A549 (cell line): Measurements from ENCODE around the gene UST. TPM values are rescaled to one million over a fixed set of nuclear protein-coding genes. Genes with fewer than 3 reads are reported as not detected.
A peak's percentile ranks its signal among the peaks of the same experiment; 100 is the strongest.

ENCODE experiments used
- ATAC-seq, 2 experiments: fragments of 200-7000 bp in 1 of 2; fragments of >200 bp in 1 of 2; cut with Nextera tagmentation in 1 of 2; cut with Tn5 transposase in 1 of 2; 3 replicates each; pipeline versions ENCODE4 v1.8.0 to v1.9.1; 2018 to 2020; ENCODE audit warnings: mild to moderate bottlenecking in 1 of 2, moderate library complexity in 1 of 2
- CTCF ChIA-PET: fragments of 300-600 bp; sonication (Branson Sonifier 250); formaldehyde crosslinking; extraction: SDS; loops from one replicate; lab custom pipeline; 2021; ENCODE audit warnings: antibody characterized with exemption, inconsistent platforms; lab: Yijun Ruan, JAX
- POLR2A ChIA-PET: fragments of 350-600 bp; formaldehyde crosslinking; extraction: SDS; loops from one replicate; lab custom pipeline; 2021; ENCODE audit warnings: antibody characterized with exemption, inconsistent platforms; lab: Yijun Ruan, JAX
- DNase-seq, 2 experiments: peaks; one replicate each; pipeline versions ENCODE4 v3.0.0 to v3.0.0-alpha.2; 2011 to 2016; ENCODE audit warnings: low read depth in 1 of 2, low spot score in 1 of 2
- FAIRE-seq: peaks from 2 replicates; lab custom pipeline; 2011; peaks lifted over from hg19 to GRCh38; lab: Jason Lieb, UNC
- H3K27ac ChIP-seq, 2 experiments: fragments of >200 bp; sonication (Bioruptor Twin); formaldehyde crosslinking; 3 replicates each; pipeline ENCODE4 v1.5.1; 2016 to 2017
- H3K4me1 ChIP-seq: fragments of >200 bp; sonication (Bioruptor Twin); formaldehyde crosslinking; 3 replicates; pipeline ENCODE4 v1.6.1; 2016
- H3K4me2 ChIP-seq: fragments of >200 bp; sonication (Bioruptor Twin); formaldehyde crosslinking; 3 replicates; pipeline ENCODE4 v1.6.1; 2016
- H3K4me3 ChIP-seq: fragments of >200 bp; sonication (Bioruptor Twin); formaldehyde crosslinking; 3 replicates; pipeline ENCODE4 v1.5.1; 2016
- H3K9me3 ChIP-seq: fragments of >200 bp; sonication (Bioruptor Twin); formaldehyde crosslinking; 3 replicates; pipeline ENCODE4 v1.6.1; 2016
- EHMT2 ChIP-seq: fragments of 200-600 bp; sonication (generic); IDR thresholded peaks from 2 replicates; pipeline ENCODE4 v1.6.1; 2016; ENCODE audit warnings: antibody characterized with exemption, low read depth, mild to moderate bottlenecking, moderate library complexity
- EP300 ChIP-seq, 2 experiments: fragments of >200 bp; sonication (Bioruptor Twin); formaldehyde crosslinking; IDR thresholded peaks; 2 replicates in 1 of 2; 3 replicates in 1 of 2; pipeline ENCODE4 v1.6.1; 2016 to 2017
- ESRRA ChIP-seq: fragments of 150-350 bp; IDR thresholded peaks from 2 replicates; pipeline ENCODE4 v1.6.1; 2014; ENCODE audit warnings: mild to moderate bottlenecking, low read length, borderline replicate concordance
- FOXS1 ChIP-seq: fragments of 250-450 bp; sonication (Bioruptor Pico); IDR thresholded peaks from 2 replicates; pipeline ENCODE4 v1.5.0; 2020; ENCODE audit warnings: mild to moderate bottlenecking, moderate library complexity
- HEYL ChIP-seq: fragments of 250-450 bp; sonication (Bioruptor Pico); IDR thresholded peaks from 2 replicates; pipeline ENCODE4 v1.8.0; 2021; ENCODE audit warnings: mild to moderate bottlenecking, moderate library complexity
- HOXA7 ChIP-seq: fragments of 250-450 bp; sonication (Bioruptor Pico); IDR thresholded peaks from 2 replicates; pipeline ENCODE4 v1.5.0; 2020; ENCODE audit warnings: mild to moderate bottlenecking, moderate library complexity
- JUN ChIP-seq, 2 experiments: fragments of >200 bp; sonication (Bioruptor Twin); formaldehyde crosslinking; IDR thresholded peaks; 2 replicates in 1 of 2; 3 replicates in 1 of 2; pipeline ENCODE4 v1.6.1; 2016 to 2017
- MAFK ChIP-seq: fragments of 450-650 bp; IDR thresholded peaks from 2 replicates; pipeline ENCODE4 v1.6.1; 2014; ENCODE audit not compliant: partially characterized antibody
- NPAS2 ChIP-seq: fragments of 250-450 bp; sonication (Bioruptor Pico); IDR thresholded peaks from 2 replicates; pipeline ENCODE4 v1.8.0; 2022; ENCODE audit warnings: mild to moderate bottlenecking, moderate library complexity, borderline replicate concordance
- PHF8 ChIP-seq: fragments of 200-600 bp; sonication (generic); IDR thresholded peaks from 2 replicates; pipeline ENCODE4 v1.6.1; 2016; ENCODE audit warnings: low read depth, mild to moderate bottlenecking, antibody characterized with exemption, moderate library complexity, borderline replicate concordance
- ZNF302 ChIP-seq: fragments of 250-450 bp; sonication (Bioruptor Pico); IDR thresholded peaks from 2 replicates; pipeline ENCODE4 v1.9.0; 2021; ENCODE audit warnings: inconsistent platforms, mild to moderate bottlenecking, moderate library complexity
- WGBS: methylation state at CpG from one replicate; pipeline ENCODE4 v1.1.6; 2017; ENCODE audit errors: missing lambda C conversion rate; 5-methylcytosine and 5-hydroxymethylcytosine counted together
- polyA plus RNA-seq, 4 experiments: library from polyadenylated mRNA; depleted of rRNA in 3 of 4; stranded (reverse); fragments of >200 nt; fragmentation: RNase III in 1 of 4; extraction: RNeasy Plus Mini Kit Qiagen cat#74134 plus additional on column Dnase treatment in 1 of 4; gene quantifications; 2 replicates in 3 of 4; 3 replicates in 1 of 4; pipeline ENCODE4 v1.2.3, GENCODE V29; 2011 to 2017
- TF ChIP-seq, protein P1 (sequence below): IDR thresholded peaks from 2 replicates; pipeline ENCODE4 v1.6.1; 2012
- TF ChIP-seq, protein P2 (sequence below): fragments of 150-350 bp; IDR thresholded peaks from 2 replicates; pipeline ENCODE4 v1.6.1; 2014; ENCODE audit warnings: low read depth, mild to moderate bottlenecking, low read length
- TF ChIP-seq, protein P3 (sequence below): fragments of 450-650 bp; IDR thresholded peaks from 2 replicates; pipeline ENCODE4 v1.6.1; 2014; ENCODE audit warnings: antibody characterized with exemption

The UST gene
- polyA plus RNA-seq, 2 of the 4 experiments (the other 2 are of a cell fraction): 0.54 to 1.7 TPM

DNA sequence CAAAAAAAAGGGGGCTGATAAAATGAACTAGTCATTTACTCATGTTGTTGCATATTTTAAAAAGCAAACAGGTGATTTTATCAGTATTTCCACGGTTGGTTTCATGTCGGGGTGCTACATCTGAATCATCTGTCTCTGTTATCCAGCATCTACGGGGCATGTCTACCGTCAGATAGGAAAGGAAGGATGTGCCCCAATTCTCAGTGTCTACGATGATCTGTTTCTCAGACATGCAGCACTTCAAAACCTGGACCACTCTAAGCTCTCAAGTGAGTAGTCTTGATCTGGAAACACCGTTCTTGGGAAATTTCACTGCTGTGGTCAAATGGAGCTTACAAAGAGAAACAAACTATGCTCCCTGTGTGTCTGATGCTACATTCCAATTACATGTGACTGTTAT, 330.4 kb downstream of the UST start:
- TF ChIP-seq JUN (IDR thresholded peaks at IDR 0.05): no peak
- TF ChIP-seq, protein P1, sequence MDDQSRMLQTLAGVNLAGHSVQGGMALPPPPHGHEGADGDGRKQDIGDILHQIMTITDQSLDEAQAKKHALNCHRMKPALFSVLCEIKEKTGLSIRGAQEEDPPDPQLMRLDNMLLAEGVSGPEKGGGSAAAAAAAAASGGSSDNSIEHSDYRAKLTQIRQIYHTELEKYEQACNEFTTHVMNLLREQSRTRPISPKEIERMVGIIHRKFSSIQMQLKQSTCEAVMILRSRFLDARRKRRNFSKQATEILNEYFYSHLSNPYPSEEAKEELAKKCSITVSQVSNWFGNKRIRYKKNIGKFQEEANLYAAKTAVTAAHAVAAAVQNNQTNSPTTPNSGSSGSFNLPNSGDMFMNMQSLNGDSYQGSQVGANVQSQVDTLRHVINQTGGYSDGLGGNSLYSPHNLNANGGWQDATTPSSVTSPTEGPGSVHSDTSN: no peak
- no peak for TF ChIP-seq EP300 (IDR thresholded peaks at IDR 0.05)
- TF ChIP-seq, protein P2, sequence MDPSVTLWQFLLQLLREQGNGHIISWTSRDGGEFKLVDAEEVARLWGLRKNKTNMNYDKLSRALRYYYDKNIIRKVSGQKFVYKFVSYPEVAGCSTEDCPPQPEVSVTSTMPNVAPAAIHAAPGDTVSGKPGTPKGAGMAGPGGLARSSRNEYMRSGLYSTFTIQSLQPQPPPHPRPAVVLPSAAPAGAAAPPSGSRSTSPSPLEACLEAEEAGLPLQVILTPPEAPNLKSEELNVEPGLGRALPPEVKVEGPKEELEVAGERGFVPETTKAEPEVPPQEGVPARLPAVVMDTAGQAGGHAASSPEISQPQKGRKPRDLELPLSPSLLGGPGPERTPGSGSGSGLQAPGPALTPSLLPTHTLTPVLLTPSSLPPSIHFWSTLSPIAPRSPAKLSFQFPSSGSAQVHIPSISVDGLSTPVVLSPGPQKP: no peak
- Histone ChIP-seq H3K4me1 (peaks cover 45% of the 10 kb centered on the region), H3K4me2 (peak overlapping the region; percentile 54; the same call in 1 of the 3 replicates), H3K4me3 (no peak overlapping the region), H3K27ac (peak overlapping the region in 1 of 2 experiments; percentile 43; a peak in 1 of 6 replicates), H3K9me3 (no peaks in the 10 kb centered on the region)
- ATAC-seq: no peak
- CTCF ChIA-PET: interaction anchor here (0.9 to 1.7 kb wide), 3 partner anchors 47 to 440 kb away, joined by 3 to 6 read pairs (median 4); no protein-coding TSS in a partner anchor
- FAIRE-seq: no peak
- WGBS: 66% methylated on average over 6 of the region's 6 CpGs
- POLR2A ChIA-PET: interaction anchor here (1.2 kb wide), 1 partner anchor 44 kb away, joined by 4 read pairs; no protein-coding TSS in a partner anchor
- no peak for DNase-seq

DNA sequence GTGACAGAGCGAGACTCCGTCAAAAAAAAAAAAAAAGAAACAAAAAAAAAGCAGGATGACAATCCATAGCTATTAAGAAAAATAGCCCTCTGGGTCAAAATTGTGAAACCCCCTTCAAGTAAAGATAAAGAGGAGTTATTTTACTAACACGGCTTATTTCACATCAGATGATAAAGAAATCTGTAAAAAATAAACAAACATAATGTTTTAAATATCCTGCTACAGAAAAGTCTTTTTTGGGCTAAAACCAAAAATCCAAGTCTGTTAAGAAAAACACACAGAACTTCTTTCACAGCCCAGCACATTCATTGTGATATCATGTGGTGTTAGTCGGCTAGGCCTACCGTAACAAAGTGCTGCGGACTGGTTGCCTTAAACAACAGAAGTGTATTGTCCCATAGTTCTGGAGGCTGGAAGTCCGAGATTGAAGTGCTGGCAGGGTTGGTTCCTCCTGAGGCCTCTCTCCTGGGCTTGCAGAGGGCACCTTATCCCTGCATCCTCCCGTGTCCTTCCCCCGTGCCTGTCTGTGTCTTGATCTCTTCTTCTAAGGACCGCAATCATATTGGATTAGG, 331.5 kb downstream of the UST start:
- CTCF ChIA-PET: no interaction called here
- no peak for ATAC-seq
- H3K9me3 ChIP-seq: no peaks in the 10 kb centered on the region
- no peak for TF ChIP-seq ESRRA
- no peak for TF ChIP-seq NPAS2 (CRISPR knock-in tag)
- no peak for TF ChIP-seq PHF8
- no peak for TF ChIP-seq HOXA7 (CRISPR knock-in tag)
- TF ChIP-seq MAFK: no peak
- TF ChIP-seq, all 56 proteins: peak for 0
- no peak for FAIRE-seq
- Histone ChIP-seq H3K4me3 (no peak overlapping the region), H3K4me1 (peaks cover 45% of the 10 kb centered on the region), H3K4me2 (no peak overlapping the region), H3K27ac (no peak overlapping the region; a peak in 1 of 6 replicates)
- DNase-seq: no peak
- POLR2A ChIA-PET: no interaction called here
- WGBS: 93% methylated on average over 10 of the region's 10 CpGs

DNA sequence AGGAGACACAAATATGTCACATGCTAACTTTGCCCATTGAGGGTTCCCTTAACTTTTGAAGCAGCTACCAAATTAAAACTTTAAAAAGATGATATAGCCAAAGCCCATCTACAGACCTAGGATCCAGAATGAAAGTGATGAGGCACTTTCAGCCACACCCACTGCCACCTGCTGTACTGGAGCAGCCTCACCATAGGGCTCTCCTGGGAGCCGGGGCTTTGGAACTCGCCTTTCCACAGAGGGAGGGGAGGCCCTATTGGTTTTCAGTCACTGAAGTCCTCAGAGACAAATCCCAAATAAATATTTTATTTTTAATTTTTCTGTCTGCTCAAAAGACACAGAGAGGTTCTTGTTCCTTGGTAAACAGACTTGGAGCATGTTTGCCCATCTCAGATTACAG, 332.6 kb downstream of the UST start:
- Histone ChIP-seq H3K4me1 (peaks cover 45% of the 10 kb centered on the region), H3K27ac (peak overlapping the region; percentile 28 to 68; a peak in 4 of 6 replicates), H3K9me3 (no peaks in the 10 kb centered on the region), H3K4me3 (no peak overlapping the region), H3K4me2 (0 out of 3 replicates have a peak overlapping the region, but pooled peaks have one; percentile 2)
- ChIA-PET CTCF (interaction anchor here (0.9 to 2.6 kb wide), 5 partner anchors 10 to 352 kb away, joined by 3 to 15 read pairs (median 4); no protein-coding TSS in a partner anchor), POLR2A (no interaction called here)
- TF ChIP-seq JUN (IDR thresholded peaks at IDR 0.05) (no peak), HEYL (CRISPR knock-in tag) (no peak), EHMT2 (no peak)
- TF ChIP-seq, protein P1: no peak
- no peak for ATAC-seq
- no peak for FAIRE-seq
- 77% methylated on average over 2 of the region's 2 CpGs for WGBS
- no peak for DNase-seq

DNA sequence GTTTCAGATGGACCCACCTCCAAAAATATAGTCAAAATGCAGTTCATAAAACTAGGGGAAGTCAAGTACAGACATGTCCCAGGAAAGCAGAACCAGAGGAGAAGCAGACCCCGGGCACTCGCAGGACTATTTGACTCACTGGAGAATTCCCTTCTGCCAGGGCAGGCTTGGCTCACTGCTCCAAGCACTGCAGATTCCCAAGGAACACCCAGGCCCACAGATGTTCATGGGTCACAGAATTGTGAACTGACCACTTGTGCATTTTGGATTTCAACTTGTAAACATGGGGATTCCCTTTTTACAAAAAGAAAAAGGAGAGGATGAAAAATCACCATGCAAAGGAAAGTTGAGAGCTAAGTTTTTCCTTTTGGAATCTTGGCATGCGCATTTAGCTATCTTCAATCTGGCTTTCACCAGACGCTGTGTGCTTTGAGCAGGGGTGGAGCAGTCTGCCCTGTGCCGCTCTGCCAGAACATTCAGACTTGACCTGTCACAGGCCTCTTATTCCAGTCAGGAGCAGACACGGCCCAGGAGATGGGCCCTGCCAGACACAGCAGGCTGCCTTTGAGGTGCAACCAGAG, 333.2 kb downstream of the UST start:
- DNase-seq (no peak), ATAC-seq (no peak), FAIRE-seq (no peak)
- TF ChIP-seq ZNF302 (CRISPR knock-in tag) (no peak), FOXS1 (CRISPR knock-in tag) (no peak), JUN (IDR thresholded peaks at IDR 0.05) (no peak)
- TF ChIP-seq, protein P3, sequence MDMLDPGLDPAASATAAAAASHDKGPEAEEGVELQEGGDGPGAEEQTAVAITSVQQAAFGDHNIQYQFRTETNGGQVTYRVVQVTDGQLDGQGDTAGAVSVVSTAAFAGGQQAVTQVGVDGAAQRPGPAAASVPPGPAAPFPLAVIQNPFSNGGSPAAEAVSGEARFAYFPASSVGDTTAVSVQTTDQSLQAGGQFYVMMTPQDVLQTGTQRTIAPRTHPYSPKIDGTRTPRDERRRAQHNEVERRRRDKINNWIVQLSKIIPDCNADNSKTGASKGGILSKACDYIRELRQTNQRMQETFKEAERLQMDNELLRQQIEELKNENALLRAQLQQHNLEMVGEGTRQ: no peak
- Histone ChIP-seq H3K4me1 (peaks cover 43% of the 10 kb centered on the region), H3K4me3 (no peak overlapping the region), H3K9me3 (no peaks in the 10 kb centered on the region), H3K4me2 (0 out of 3 replicates have a peak overlapping the region, but pooled peaks have one; percentile 2), H3K27ac (peak overlapping the region; percentile 28 to 68; a peak in 4 of 6 replicates)
- CTCF ChIA-PET: interaction anchor here (1.2 to 2.6 kb wide), 7 partner anchors 9 to 361 kb away, joined by 3 to 15 read pairs (median 4); no protein-coding TSS in a partner anchor
- WGBS: 65% methylated on average over 6 of the region's 6 CpGs
- POLR2A ChIA-PET: no interaction called here
